Measurements from ENCODE around the gene RAB9B.

Gene RAB9B

GRCh38 chrX:103806862-103807474, 25.1 kb downstream of the RAB9B start:
- no peak for DNase-seq

GRCh38 chrX:103805860-103806259, 26.2 kb downstream of the RAB9B start:
- no peak for DNase-seq

- DNase-seq: no peak
Measured at GRCh38 chrX:103800318-103800717, 31.7 kb downstream of the RAB9B start.

- DNase-seq: no peak
Measured at GRCh38 chrX:103797691-103798090, 34.4 kb downstream of the RAB9B start.

GRCh38 chrX:103794119-103794518, 37.9 kb downstream of the RAB9B start:
- no peak for DNase-seq

GRCh38 chrX:103793545-103793940, 38.5 kb downstream of the RAB9B start:
- DNase-seq: no peak

- DNase-seq: no peak
Measured at GRCh38 chrX:103792916-103793544, 39.0 kb downstream of the RAB9B start.

- DNase-seq: no peak
Measured at GRCh38 chrX:103791826-103792485, 40.1 kb downstream of the RAB9B start.

GRCh38 chrX:103791228-103791627, 40.8 kb downstream of the RAB9B start:
- no peak for DNase-seq

- DNase-seq: no peak
Measured at GRCh38 chrX:103789004-103789403, 43.1 kb downstream of the RAB9B start.

GRCh38 chrX:103783971-103784370, 48.1 kb downstream of the RAB9B start:
- no peak for DNase-seq

- no peak for DNase-seq
Measured at GRCh38 chrX:103783196-103783595, 48.9 kb downstream of the RAB9B start.

GRCh38 chrX:103782640-103783039, 49.4 kb downstream of the RAB9B start:
- DNase-seq: no peak

- no peak for DNase-seq
Measured at GRCh38 chrX:103781706-103782105, 50.4 kb downstream of the RAB9B start.

- no peak for DNase-seq
Measured at GRCh38 chrX:103781062-103781402, 51.0 kb downstream of the RAB9B start.

GRCh38 chrX:103780336-103781061, 51.6 kb downstream of the RAB9B start:
- no peak for DNase-seq

- DNase-seq: no peak
Measured at GRCh38 chrX:103779141-103779789, 52.8 kb downstream of the RAB9B start.

GRCh38 chrX:103776546-103776945, 55.5 kb downstream of the RAB9B start, which contains the start of gene PLP1:
TSS of gene PLP1 (plus strand) at chrX:103776840. CDS start at chrX:103776996, 156 bp downstream.
- no peak for DNase-seq

GRCh38 chrX:103774070-103774642, 57.9 kb downstream of the RAB9B start:
- no peak for DNase-seq

GRCh38 chrX:103773445-103773844, 58.6 kb downstream of the RAB9B start:
- no peak for DNase-seq
